HG03378 (cell line): ENCODE data around the gene CFAP69.
A peak's percentile ranks its signal among the peaks of the same experiment; 100 is the strongest.

Experiments used
- ATAC-seq: cut with Tn5 transposase; IDR thresholded peaks from one replicate; pipeline ENCODE4 v1.9.1; 2021; ENCODE audit warnings: mild to moderate bottlenecking, moderate library complexity; ENCODE audit not compliant: unreplicated experiment

CFAP69 gene

GRCh38 chr7:90270431-90271178, 25.6 kb downstream of the CFAP69 start:
- no peak for ATAC-seq

GRCh38 chr7:90271753-90272152, 26.8 kb downstream of the CFAP69 start:
- ATAC-seq, result no peak

DNA sequence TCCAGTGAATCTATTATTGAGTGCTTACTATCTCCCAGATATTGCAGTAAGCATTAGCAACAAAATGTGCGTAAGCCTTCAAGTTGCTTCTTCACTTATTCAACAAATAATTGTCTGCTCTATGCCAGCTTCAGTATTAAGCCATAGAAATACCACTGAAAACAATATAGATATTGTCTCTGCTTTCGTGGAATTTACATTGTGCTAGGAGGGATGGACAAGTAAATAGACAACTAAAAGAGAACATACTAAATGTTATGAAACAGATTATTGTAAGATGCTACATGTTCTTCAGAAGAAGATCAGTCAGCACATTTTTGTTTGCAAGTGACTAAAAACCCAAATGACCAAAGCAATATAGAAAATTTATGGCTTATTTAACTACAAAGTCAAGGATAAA, 27.3 kb downstream of the CFAP69 start:
- no peak for ATAC-seq

- no peak for ATAC-seq
These were observed 29.2 kb downstream of the CFAP69 start for GRCh38 chr7:90274161-90274560.

GRCh38 chr7:90276033-90276728, 31.2 kb downstream of the CFAP69 start:
- ATAC-seq, result no peak

GRCh38 chr7:90288154-90288553, 43.2 kb downstream of the CFAP69 start:
- no peak for ATAC-seq

GRCh38 chr7:90290244-90291113, 45.5 kb downstream of the CFAP69 start:
- ATAC-seq, result no peak

- peak; percentile 90 for ATAC-seq
These were observed 53.4 kb downstream of the CFAP69 start for GRCh38 chr7:90298145-90299038.

DNA sequence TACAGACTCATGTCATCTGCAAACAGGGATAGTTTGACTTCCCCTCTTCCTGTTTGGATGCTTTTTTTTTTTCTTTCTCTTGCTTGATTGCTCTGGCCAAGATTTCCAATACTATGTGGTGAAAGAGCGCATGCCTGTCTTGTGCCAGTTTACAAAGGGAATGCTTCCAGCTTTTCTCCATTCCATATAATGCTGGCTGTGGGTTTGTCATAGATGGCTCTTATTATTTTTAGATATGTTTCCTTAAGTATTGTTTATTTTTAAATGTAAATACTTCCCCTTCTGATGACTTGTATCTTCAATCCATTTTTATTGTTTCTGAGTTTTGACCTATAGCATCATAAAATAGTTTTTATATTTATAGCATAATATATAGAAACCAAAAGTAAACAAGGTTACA, 58.3 kb downstream of the CFAP69 start:
- no peak for ATAC-seq

- ATAC-seq, result no peak
These were observed 64.9 kb downstream of the CFAP69 start for GRCh38 chr7:90309872-90310271.

GRCh38 chr7:90311175-90311574, 66.2 kb downstream of the CFAP69 start:
- no peak for ATAC-seq

- ATAC-seq, result no peak
These were observed 67.8 kb downstream of the CFAP69 start for GRCh38 chr7:90312745-90313144.

DNA sequence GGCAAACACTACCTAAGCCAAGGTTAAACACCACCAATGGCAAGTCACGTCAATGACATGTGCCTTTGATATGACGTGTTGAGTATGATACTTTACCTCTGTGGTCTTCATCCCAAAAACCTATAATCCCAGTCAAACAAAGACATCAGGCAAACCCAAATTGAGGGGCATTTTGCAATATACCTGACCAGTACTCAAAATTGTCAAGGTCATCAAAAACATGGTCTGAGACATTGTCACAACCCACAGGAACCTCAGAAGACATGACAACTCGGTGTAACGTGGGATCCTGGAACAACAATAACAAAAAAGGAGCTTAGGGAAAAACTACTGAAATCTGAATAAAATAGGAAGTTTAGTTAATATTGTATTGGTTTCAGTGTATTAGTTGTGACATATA, 68.9 kb downstream of the CFAP69 start:
- no peak for ATAC-seq

DNA sequence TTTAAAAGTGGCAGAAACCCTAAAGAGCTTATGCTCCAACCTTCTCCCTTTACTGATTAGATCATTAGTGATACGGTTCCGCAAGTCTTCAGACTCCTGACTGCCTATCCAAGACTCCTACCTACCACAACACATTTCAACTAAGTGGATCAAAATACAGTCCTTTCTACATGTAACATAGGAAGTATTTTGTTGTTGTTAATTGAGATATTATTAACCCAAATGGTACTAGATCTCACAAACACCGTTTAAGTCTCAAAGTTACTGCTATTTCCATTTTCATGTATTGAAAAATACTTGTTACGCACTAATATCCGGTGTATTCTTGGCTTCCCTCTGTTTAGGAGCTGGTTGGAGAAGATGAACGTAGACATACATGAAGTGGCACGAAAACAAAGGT, 75.0 kb downstream of the CFAP69 start:
- no peak for ATAC-seq

DNA sequence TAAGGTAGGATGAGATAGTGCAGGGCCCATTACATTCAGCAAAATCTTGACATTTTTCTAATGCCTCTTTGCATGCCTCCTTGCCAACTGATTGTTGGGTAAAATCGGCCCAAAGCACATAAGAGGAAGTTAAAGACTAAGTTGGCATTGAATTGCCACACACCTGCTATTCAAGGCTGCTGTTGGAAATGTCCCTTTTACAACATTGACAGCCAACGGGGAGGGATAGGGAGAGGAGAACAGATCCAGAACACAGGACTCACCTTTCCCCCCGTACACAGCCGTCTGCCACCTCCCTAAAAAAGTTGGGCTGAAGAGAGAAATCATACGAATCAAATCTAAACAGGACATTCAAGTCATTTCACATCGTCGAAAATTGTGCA, 75.4 kb downstream of the CFAP69 start:
- ATAC-seq, result no peak

DNA sequence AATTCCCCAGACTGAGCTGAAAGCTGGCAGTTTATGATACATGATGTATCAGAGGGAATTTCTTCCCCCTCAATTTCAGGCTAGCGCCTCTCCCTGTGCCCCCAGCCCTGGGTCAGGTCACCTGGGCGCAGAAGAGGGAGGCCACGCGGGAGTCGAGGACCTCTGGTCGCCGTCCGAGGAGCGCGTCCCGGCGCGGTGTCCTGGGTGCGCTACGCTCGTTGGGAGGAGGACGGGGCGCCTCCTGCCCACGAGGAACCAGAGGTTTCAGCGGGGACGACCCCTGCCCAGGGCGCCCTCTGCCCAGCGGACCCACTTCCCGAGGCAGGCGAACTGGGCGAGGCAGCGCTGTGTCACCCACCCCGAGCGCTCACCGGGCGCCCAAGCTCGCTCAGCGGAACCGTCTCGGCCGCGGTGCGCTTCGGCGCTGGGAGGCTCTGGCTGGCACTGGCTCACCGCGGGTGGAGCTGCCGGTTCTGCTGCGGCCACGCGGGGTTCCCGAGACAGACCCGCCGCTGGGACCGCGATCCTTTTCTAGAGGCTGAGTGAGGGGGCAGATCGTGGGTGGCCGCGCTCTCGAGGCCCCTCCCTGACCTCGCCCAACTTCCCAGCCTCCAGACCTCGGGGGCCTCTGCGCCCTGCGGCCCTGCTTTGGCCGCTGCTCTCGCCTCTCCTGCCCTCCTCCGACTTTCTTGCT, 76.0 kb downstream of the CFAP69 start, which contains the start of gene FAM237B:
TSS of gene FAM237B (minus strand) at position 504 of the 694 bp plus-strand sequence. CDS start 1,556 bp downstream, outside the sequence.
- no peak for ATAC-seq

- no peak for ATAC-seq
These were observed 77.9 kb downstream of the CFAP69 start for GRCh38 chr7:90322837-90323236.

DNA sequence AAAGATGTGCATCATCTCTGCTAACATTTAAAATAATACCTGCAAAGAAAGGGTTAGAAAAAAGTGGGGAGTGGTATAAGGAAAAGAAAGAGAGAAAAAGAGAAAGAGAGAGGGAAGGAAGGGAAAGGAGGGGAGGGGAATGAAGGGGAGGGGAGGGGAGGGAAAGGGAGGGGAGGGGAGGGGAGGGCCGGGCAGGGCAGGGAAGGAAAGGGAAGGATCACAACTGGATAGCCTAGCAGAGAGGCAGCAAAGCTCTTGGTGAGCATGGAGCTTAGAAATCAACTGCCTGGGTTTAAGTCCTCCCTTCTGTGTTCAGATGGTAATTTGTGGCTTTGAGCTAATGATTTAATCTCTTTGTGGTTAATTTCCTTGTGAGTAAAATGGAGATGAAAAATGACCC, 81.5 kb downstream of the CFAP69 start:
- ATAC-seq, result no peak

DNA sequence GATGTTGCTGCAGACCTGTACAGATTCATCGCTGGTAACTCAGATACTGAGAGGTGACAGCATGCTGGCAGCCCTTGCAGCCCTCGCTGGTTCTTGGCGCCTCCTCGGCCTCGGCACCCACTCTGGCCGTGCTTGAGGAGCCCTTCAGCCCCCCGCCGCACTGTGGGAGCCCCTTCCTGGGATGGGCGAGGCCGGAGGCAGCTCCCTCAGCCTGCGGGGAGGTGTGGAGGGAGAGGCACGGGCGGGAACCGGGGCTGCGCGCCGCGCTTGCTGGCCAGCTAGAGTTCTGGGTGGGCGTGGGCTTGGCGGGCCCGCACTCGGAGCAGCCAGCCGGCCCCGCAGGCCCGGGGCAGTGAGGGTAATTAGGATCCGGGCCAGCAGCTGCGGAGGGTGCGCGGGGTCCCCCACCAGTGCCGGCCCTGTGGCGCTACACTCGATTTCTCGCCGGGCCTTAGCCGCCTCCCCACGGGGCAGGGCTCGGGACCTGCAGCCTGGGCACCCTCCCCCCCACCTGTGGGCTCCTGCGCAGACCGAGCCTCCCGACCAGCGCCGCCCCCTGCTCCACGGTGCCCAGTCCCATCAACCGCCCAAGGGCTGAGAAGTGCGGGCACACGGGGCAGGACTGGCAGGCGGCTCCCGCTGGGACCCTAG, 89.3 kb downstream of the CFAP69 start:
- no peak for ATAC-seq
